T1000 (cell line): ENCODE measurements around the gene PCYOX1L.

Experiments
- DNase-seq: peaks from one replicate; lab custom pipeline; 2025; ENCODE audit warnings: mixed read lengths; lab: John Stamatoyannopoulos, UW

Gene PCYOX1L

DNA sequence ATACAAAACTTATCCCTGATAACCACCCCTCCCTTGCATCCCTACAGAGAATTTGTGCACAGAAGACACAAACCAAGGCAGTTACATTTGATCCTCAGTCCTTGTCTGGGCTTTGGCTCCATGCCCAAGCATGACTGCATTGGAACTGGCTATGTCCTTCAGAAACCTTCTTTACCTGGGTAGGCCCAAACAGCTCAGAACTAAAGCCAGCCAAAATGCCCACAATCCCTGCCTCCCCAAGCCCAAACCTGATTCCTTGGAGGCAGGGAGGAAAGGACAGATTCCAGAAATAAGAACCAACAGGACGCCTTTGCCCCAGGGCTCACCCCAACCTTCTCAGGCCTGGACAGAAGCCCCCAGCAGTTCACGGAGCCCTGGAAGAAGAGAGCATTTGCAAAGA, 13.0 kb downstream of the PCYOX1L start:
- no peak for DNase-seq

DNA sequence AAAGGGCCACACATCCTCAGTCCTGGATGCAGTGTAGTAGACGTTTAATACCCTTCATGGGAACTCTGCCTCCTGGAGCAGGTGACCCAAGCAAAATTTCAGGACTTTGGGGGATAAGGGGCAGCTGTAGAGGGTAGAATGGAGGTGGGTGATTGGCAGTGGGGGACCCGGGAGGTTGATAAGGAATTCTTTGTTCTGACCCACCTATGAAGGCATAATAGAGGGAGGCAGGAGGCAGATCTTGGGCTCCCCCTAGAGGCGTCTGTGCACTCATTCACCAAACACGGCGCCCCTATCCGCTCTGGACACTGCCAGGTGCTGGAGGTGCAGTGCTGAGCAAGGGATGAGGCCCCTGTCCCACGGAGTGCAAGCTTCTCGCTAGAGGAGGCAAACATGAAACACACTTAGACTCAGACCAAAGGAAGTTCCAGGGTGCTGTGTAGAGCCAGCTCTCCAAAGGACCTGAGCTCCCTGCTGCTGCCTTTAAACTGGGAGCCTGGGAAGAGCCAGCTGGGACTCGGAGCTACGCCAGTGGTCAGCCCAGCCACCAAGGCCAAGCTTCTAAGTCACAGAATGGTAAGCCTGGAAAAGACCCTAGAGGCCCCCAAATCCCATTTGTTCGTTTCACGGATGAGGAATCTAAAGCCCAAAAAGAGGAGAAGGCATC, 13.6 kb downstream of the PCYOX1L start:
- peak; percentile 28 for DNase-seq

GRCh38 chr5:149372076-149372795, 14.4 kb downstream of the PCYOX1L start:
- DNase-seq = no peak

- no peak for DNase-seq
These were observed 15.1 kb downstream of the PCYOX1L start for GRCh38 chr5:149372932-149373331.

DNA sequence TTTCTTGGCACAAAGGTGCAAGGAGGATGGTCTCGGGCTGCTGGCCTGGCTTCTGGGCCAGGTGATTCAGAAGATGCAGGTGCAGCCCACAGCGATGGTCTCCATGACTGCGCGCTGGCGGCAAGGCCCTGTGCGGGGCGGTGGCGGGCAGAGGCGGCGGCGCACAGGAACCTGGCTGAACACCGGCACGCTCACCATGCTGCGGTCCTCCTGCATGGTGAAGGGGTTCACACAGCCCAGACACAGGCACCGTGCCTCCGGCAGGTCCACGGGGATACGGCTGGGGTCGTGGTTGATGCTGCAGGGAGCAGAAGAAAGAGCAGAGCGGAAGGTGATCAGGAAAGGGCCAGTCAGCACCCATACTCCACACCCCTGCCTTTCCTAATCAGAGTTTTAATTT, 16.5 kb downstream of the PCYOX1L start:
- DNase-seq = no peak

- no peak for DNase-seq
These were observed 17.0 kb downstream of the PCYOX1L start for GRCh38 chr5:149374801-149375200.

- DNase-seq = no peak
These were observed 17.6 kb downstream of the PCYOX1L start for GRCh38 chr5:149375434-149375833.

DNA sequence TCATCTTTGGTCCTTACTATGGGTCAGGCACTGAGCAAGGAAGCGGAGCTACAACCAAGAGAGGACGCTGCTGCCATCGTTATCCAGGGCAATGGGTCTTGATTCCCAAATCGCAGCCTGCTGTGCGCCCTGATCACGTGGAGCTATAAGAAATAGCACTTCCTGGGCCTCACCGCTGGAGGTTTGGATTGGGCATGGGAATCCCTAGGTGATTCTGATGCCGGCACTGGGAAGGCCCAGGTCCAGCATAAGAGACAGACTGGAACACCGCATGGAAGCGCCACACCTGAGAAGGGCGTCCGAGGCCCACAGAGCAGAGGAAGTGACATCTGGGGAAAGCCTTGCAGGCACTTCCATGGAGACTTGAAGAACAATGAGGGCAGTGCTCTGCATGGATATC, 18.3 kb downstream of the PCYOX1L start:
- no peak for DNase-seq

- DNase-seq = no peak
These were observed 19.0 kb downstream of the PCYOX1L start for GRCh38 chr5:149376711-149377447.

GRCh38 chr5:149378241-149378820, 20.5 kb downstream of the PCYOX1L start:
- no peak for DNase-seq

DNA sequence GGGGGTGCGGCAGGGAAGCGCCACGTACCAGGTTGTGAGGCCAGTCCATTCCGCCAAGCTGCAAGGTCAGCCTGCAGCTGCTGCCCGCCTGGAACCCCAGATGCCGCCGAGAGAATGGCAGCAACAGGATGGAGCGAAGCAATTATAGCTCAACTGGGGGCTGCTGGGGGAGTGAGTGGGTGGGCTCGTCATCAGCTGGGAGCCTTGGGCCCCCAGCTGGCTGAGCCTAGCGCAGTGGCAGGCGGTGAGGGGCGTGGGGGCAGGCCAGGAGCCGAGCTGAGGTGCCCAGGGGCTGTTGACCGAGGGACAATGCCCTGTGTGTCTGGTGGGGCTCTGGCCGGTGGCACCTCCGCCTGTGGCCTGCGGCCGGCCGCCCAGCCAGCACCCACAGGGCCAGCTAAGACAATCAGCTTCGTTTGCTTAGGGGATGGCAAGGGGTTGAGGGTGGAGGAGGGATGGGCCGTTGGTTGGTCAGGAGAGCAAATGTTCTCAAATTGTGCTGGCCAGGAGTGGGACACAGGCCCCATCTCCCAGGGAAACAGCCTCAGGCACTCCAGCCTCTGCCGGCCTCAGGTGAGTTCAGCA, 21.4 kb downstream of the PCYOX1L start, which contains the start of gene IL17B:
Gene IL17B, minus strand, starts transcription at position 116 of the 585 bp plus-strand sequence. Its CDS starts 67 bp downstream, at position 49.
- DNase-seq = no peak

DNA sequence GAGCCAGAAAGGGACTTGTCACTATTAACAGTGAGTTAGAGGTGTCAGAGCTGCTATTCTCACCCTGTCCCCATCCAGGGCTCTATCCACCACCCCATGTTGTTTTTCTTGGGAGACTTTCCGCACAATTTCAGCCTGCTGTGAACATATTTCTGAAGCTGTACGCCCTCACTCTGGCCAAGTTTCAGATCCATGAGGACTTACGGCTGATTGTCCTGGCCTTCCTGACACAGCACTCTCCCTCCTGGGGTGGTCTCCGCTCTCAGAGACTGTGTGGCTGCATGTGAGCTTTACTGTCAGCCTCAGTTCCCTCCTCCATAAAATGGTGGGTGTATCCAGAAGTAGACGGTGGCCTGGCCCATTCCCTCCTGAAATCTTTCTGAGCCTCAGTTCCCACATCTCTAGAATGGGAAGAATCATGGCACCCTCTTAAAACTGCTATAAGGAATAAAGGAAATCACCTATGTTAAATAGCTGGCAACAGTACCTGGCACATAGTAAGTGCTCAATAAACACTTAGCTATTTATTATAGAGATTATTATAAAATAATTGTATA, 22.1 kb downstream of the PCYOX1L start:
- DNase-seq = no peak

DNA sequence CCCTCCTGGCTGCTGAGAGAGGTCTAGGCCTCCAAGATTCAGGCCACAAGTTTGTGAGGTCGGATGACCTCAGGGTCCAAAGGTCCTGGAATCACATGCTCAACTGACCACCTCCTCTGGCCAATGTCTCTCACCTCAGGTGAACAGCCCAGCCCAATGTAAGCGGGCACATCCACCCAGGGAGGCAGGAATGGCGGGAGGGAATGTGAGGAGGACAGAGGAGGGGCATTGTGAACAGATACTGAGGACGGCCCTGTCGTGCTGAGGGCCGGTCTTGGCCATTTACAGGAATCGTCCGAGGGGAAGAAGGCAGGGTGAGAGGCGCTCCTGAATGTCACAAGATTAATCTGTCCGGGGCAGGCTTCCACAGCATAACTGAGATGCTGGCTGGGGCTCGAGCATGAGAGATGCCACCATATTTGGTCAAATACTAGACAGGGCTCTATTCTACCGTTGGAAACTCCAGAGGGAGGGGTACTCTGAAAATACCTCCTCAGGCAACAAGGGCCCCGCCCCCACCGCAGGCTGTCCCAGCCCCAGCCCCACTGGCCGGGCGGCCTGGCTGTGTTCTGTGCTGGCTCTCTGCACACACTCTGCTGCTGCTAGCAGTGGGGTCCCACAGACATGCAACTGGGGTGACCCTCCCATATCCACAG, 22.7 kb downstream of the PCYOX1L start:
- no peak for DNase-seq

GRCh38 chr5:149381261-149381985, 23.6 kb downstream of the PCYOX1L start:
- DNase-seq = no peak

DNA sequence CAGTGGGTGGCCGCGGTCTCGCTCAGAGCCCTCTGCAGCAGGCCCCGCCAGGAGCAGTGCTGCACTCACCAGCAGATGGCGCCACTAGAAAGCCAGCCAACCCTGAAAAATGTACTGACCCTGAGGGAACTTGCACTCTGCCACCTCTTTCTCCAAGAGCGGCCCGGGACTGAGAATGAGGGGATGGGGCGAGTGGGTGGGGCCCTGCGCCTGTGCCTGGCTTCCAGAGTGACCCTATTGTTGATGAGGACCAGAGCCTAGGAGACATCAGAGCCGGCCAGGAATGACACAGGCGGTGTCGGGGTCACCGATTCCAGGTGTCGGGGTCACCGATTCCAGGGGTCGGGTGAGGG, 24.1 kb downstream of the PCYOX1L start:
- DNase-seq = peak; percentile 48

GRCh38 chr5:149382517-149383220, 24.8 kb downstream of the PCYOX1L start:
- DNase-seq = no peak

DNA sequence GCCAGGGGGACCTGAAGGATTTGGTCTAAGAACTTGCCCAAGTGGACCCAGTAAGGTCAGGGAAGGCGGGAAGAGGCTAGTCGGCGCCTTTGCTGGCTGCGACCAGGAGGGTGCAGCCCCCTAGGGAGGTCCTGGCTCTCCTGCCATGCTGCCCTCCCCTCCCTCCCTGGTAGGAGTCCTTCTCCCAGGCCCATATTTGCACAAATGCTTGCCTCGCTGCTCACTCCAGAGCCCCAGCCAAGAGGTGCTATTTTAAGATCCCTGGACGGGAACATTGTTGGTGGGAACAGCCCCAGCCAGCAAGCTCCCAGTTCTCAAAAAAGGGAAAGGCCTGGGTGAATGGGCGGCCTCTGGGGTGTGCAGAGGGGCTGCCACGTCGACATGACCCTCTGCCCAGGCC, 25.6 kb downstream of the PCYOX1L start:
- DNase-seq = no peak

- no peak for DNase-seq
These were observed 28.3 kb downstream of the PCYOX1L start for GRCh38 chr5:149386166-149386565.

- no peak for DNase-seq
These were observed 29.3 kb downstream of the PCYOX1L start for GRCh38 chr5:149387081-149387631.

GRCh38 chr5:149387982-149388381, 30.1 kb downstream of the PCYOX1L start:
- no peak for DNase-seq
